Neuronal stem cell (in vitro differentiated cells): Measurements from ENCODE around the gene ILF3.
A peak's percentile ranks its signal among the peaks of the same experiment; 100 is the strongest.

Experiments
- DNase-seq: peaks from one replicate; pipeline ENCODE4 v3.0.0-alpha.2; 2013; ENCODE audit warnings: low spot score
- H2AFZ ChIP-seq: one replicate; pipeline ENCODE4 v1.6.1; 2013; ENCODE audit warnings: mild to moderate bottlenecking, low read length, inconsistent platforms
- H2AK5ac ChIP-seq: 2 replicates; pipeline ENCODE4 v1.6.1; 2013; ENCODE audit warnings: low read depth, mild to moderate bottlenecking, inconsistent platforms, low read length, moderate library complexity, mixed read lengths
- H2BK120ac ChIP-seq: 2 replicates; pipeline ENCODE4 v1.6.1; 2013; ENCODE audit warnings: low read depth, mild to moderate bottlenecking, inconsistent platforms, low read length, moderate library complexity, mixed read lengths
- H2BK12ac ChIP-seq: one replicate; pipeline ENCODE4 v1.6.1; 2013; ENCODE audit warnings: low read length, inconsistent platforms
- H2BK15ac ChIP-seq: 2 replicates; pipeline ENCODE4 v1.6.1; 2013; ENCODE audit warnings: mild to moderate bottlenecking, low read length, inconsistent platforms, mixed read lengths
- H2BK5ac ChIP-seq: one replicate; pipeline ENCODE4 v1.6.1; 2013; ENCODE audit warnings: inconsistent platforms, mild to moderate bottlenecking, low read length, moderate library complexity
- H3K14ac ChIP-seq: one replicate; pipeline ENCODE4 v1.6.1; 2013; ENCODE audit warnings: low read length, inconsistent platforms
- H3K18ac ChIP-seq: 2 replicates; pipeline ENCODE4 v1.6.1; 2013; ENCODE audit warnings: low read length, inconsistent platforms
- H3K23ac ChIP-seq: 2 replicates; pipeline ENCODE4 v1.6.1; 2013; ENCODE audit warnings: low read depth, mild to moderate bottlenecking, mixed read lengths, low read length, inconsistent platforms; ENCODE audit not compliant: poor library complexity
- H3K27ac ChIP-seq: replicated peaks from 3 replicates; pipeline ENCODE4 v1.5.1; 2013; ENCODE audit warnings: low read length, inconsistent platforms
- H3K27me3 ChIP-seq, 3 experiments: 2 replicates each; pipeline ENCODE4 v1.6.1; 2013; ENCODE audit warnings: low read length in 3 of 3, mild to moderate bottlenecking in 2 of 3, inconsistent platforms in 1 of 3, low read depth in 1 of 3, mixed read lengths in 1 of 3, moderate library complexity in 1 of 3; ENCODE audit not compliant: control insufficient read depth in 3 of 3, insufficient read depth in 3 of 3
- H3K36me3 ChIP-seq, 2 donors: replicated peaks in 1 of 2; 2 replicates each; pipeline ENCODE4 v1.6.1; 2013; ENCODE audit warnings: low read length in 2 of 2; ENCODE audit not compliant: control insufficient read depth in 2 of 2, insufficient read depth in 2 of 2
- H3K4ac ChIP-seq: 2 replicates; pipeline ENCODE4 v1.6.1; 2013; ENCODE audit warnings: inconsistent platforms, mild to moderate bottlenecking, low read length, moderate library complexity
- H3K4me1 ChIP-seq, 2 donors: 1 replicate in 1 of 2; 2 replicates in 1 of 2; pipeline ENCODE4 v1.6.1; 2013; ENCODE audit warnings: low read length in 2 of 2, low read depth in 1 of 2; ENCODE audit not compliant: control insufficient read depth in 2 of 2, insufficient read depth in 1 of 2
- H3K4me2 ChIP-seq: one replicate; pipeline ENCODE4 v1.6.1; 2013; ENCODE audit warnings: mild to moderate bottlenecking, low read length, inconsistent platforms; ENCODE audit not compliant: insufficient read depth, poor library complexity, severe bottlenecking
- H3K4me3 ChIP-seq, 2 donors: 2 replicates each; pipeline ENCODE4 v1.5.1; 2013; ENCODE audit warnings: low read length in 2 of 2, mild to moderate bottlenecking in 2 of 2, inconsistent platforms in 1 of 2, moderate library complexity in 1 of 2
- H3K79me1 ChIP-seq: one replicate; pipeline ENCODE4 v1.6.1; 2013; ENCODE audit warnings: low read depth, mild to moderate bottlenecking, inconsistent platforms, low read length, moderate library complexity
- H3K9ac ChIP-seq: one replicate; pipeline ENCODE4 v1.6.1; 2013; ENCODE audit warnings: mild to moderate bottlenecking, low read depth, low read length, inconsistent platforms; ENCODE audit not compliant: poor library complexity
- H3K9me3 ChIP-seq, 2 donors: replicated peaks in 1 of 2; 2 replicates each; pipeline versions ENCODE3 to v1.6.1; 2013; ENCODE audit warnings: low read length in 2 of 2, mild to moderate bottlenecking in 2 of 2, inconsistent platforms in 1 of 2, low read depth in 1 of 2, mixed read lengths in 1 of 2, moderate library complexity in 1 of 2; ENCODE audit not compliant: control insufficient read depth in 2 of 2, insufficient read depth in 1 of 2
- H4K8ac ChIP-seq: one replicate; pipeline ENCODE4 v1.6.1; 2013; ENCODE audit warnings: low read depth, mild to moderate bottlenecking, inconsistent platforms, low read length, moderate library complexity
- H4K91ac ChIP-seq: one replicate; pipeline ENCODE4 v1.6.1; 2013; ENCODE audit warnings: low read length, low read depth, mild to moderate bottlenecking, inconsistent platforms; ENCODE audit not compliant: poor library complexity
- WGBS, 2 donors: extraction: QIAGEN DNeasy Blood & Tissue Kit; methylation state at CpG; one replicate each; pipeline ENCODE4 v1.1.7; 2013; ENCODE audit warnings: missing lambda C conversion rate in 2 of 2, mixed read lengths in 1 of 2; ENCODE audit not compliant: insufficient read length in 2 of 2, insufficient replicate concordance in 1 of 2; ENCODE audit errors: extremely low coverage in 2 of 2; 5-methylcytosine and 5-hydroxymethylcytosine counted together

Gene ILF3

GRCh38 chr19:10717054-10717355, 62.9 kb downstream of the ILF3 start:
- WGBS, 2 donors = no CpG with 5 or more reads among the region's 12 CpGs
- peak overlapping the region; percentile 27 for H3K27ac ChIP-seq
- H3K9ac ChIP-seq = no peak overlapping the region

GRCh38 chr19:10717356-10718204, 63.4 kb downstream of the ILF3 start, which contains the start of gene DNM2:
Gene DNM2 (plus strand): TSS chr19:10718079. CDS start chr19:10718243, 164 bp downstream.
- Histone ChIP-seq H4K91ac (peak within 1 kb of the TSS; percentile 47), H3K4ac (peak within 1 kb of the TSS; percentile 41), H3K4me2 (peak within 1 kb of the TSS; percentile 63), H2AFZ (peak within 1 kb of the TSS; percentile 91), H2BK5ac (peak within 1 kb of the TSS; percentile 97), H3K27me3 (no peaks in the 10 kb centered on the region), H3K14ac (no peak within 1 kb of the TSS), H3K27ac (peak within 1 kb of the TSS; percentile 75), H3K4me1 (peaks cover 7 to 14% of the 10 kb centered on the region in 2 donors), H2AK5ac (peak within 1 kb of the TSS; percentile 74), H3K23ac (peak within 1 kb of the TSS; percentile 97), H2BK15ac (peak within 1 kb of the TSS; percentile 76), H2BK12ac (peak within 1 kb of the TSS; percentile 32), H3K4me3 (peak within 1 kb of the TSS; percentile 98 to 100), H3K9me3 (no peaks in the 10 kb centered on the region), H4K8ac (peak within 1 kb of the TSS; percentile 31), H3K79me1 (peaks cover 23% of the 10 kb centered on the region), H3K36me3 (peaks cover 6 to 30% of the 10 kb centered on the region in 2 donors), H3K18ac (peak within 1 kb of the TSS; percentile 96), H2BK120ac (peak within 1 kb of the TSS; percentile 38), H3K9ac (peak within 1 kb of the TSS; percentile 99)
- WGBS, 2 donors = no CpG with 5 or more reads among the region's 57 CpGs
- DNase-seq = peak; percentile 100

More at GRCh38 chr19:10717054-10717355, 62.9 kb downstream of the ILF3 start:
- DNase-seq = no peak
- no peaks in the 10 kb centered on the region for H3K9me3 ChIP-seq
- H3K18ac ChIP-seq = no peak overlapping the region
- H3K23ac ChIP-seq = no peak overlapping the region
- H3K14ac ChIP-seq = no peak overlapping the region
- no peak overlapping the region for H2AK5ac ChIP-seq
- no peak overlapping the region for H2BK12ac ChIP-seq
- no peak overlapping the region for H2BK5ac ChIP-seq
- no peak overlapping the region for H2BK120ac ChIP-seq
- no peak overlapping the region for H4K91ac ChIP-seq
- H3K4me1 ChIP-seq = peaks cover 7 to 14% of the 10 kb centered on the region in 2 donors
- H3K4me3 ChIP-seq = no peak overlapping the region
- peak overlapping the region; percentile 78 for H2AFZ ChIP-seq
- H4K8ac ChIP-seq = no peak overlapping the region
- H3K79me1 ChIP-seq = peaks cover 21% of the 10 kb centered on the region
- H2BK15ac ChIP-seq = no peak overlapping the region
- H3K27me3 ChIP-seq = no peaks in the 10 kb centered on the region
- no peak overlapping the region for H3K4ac ChIP-seq
- peak overlapping the region; percentile 38 for H3K4me2 ChIP-seq
- peaks cover 6 to 33% of the 10 kb centered on the region in 2 donors for H3K36me3 ChIP-seq

GRCh38 chr19:10718205-10719196, 64.4 kb downstream of the ILF3 start:
- Histone ChIP-seq H4K8ac (peak overlapping the region; percentile 31), H3K18ac (peak overlapping the region; percentile 96), H3K4me3 (peak overlapping the region; percentile 98 to 100), H3K4me1 (peaks cover 7 to 14% of the 10 kb centered on the region in 2 donors), H3K9me3 (no peaks in the 10 kb centered on the region), H3K4ac (peak overlapping the region; percentile 41), H2AK5ac (peak overlapping the region; percentile 74), H2BK12ac (peak overlapping the region; percentile 32), H3K27ac (peak overlapping the region; percentile 75), H3K9ac (peak overlapping the region; percentile 99), H2BK15ac (peak overlapping the region; percentile 76), H3K23ac (peak overlapping the region; percentile 97), H3K79me1 (peaks cover 21% of the 10 kb centered on the region), H2BK120ac (peak overlapping the region; percentile 38), H3K36me3 (peaks cover 0 to 26% of the 10 kb centered on the region in 2 donors), H2AFZ (peak overlapping the region; percentile 91), H2BK5ac (peak overlapping the region; percentile 97), H4K91ac (peak overlapping the region; percentile 47), H3K14ac (no peak overlapping the region), H3K27me3 (no peaks in the 10 kb centered on the region), H3K4me2 (peak overlapping the region; percentile 63)
- DNase-seq = no peak
- no CpG with 5 or more reads among the region's 70 CpGs for WGBS, 2 donors
